ENCODE data around the gene SLC24A3.

DNA sequence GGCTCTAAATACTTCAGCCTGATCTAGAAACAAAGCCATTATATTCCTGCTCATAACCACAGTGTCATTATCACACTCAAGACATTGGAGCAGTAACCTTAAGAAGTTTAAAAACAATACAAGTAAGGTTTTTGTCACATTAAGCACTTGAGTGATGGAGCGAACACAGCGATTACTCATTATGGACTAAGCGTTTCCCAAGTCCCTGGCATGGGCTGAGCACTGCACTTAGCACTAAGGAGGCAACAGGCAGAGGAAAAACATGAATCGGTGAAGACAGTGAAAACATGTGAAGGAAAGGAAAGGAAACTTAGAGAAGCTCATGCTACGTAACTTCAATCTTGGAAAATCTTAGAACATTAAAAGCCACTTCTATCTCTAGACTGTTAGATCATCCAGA is 108.7 kb downstream of the SLC24A3 start:
- TF ChIP-seq, protein P1, sequence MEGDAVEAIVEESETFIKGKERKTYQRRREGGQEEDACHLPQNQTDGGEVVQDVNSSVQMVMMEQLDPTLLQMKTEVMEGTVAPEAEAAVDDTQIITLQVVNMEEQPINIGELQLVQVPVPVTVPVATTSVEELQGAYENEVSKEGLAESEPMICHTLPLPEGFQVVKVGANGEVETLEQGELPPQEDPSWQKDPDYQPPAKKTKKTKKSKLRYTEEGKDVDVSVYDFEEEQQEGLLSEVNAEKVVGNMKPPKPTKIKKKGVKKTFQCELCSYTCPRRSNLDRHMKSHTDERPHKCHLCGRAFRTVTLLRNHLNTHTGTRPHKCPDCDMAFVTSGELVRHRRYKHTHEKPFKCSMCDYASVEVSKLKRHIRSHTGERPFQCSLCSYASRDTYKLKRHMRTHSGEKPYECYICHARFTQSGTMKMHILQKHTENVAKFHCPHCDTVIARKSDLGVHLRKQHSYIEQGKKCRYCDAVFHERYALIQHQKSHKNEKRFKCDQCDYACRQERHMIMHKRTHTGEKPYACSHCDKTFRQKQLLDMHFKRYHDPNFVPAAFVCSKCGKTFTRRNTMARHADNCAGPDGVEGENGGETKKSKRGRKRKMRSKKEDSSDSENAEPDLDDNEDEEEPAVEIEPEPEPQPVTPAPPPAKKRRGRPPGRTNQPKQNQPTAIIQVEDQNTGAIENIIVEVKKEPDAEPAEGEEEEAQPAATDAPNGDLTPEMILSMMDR (conservative IDR thresholded peaks at IDR 0.05; ENCODE audit: low read length): no peak
- TF ChIP-seq EZH2phosphoT487 (IDR thresholded peaks at IDR 0.05; ENCODE audit: borderline replicate concordance, low read depth, low read length): no peak

Data from OCI-LY7 (cell line).